NCI-H1417 treated with DMSO at 0.1 percent for 48 hours (cell line): ENCODE data around the gene ETAA1.

Experiments used
- DNase-seq: peaks from one replicate; lab custom pipeline; 2025; lab: John Stamatoyannopoulos, UW

Gene ETAA1

DNA sequence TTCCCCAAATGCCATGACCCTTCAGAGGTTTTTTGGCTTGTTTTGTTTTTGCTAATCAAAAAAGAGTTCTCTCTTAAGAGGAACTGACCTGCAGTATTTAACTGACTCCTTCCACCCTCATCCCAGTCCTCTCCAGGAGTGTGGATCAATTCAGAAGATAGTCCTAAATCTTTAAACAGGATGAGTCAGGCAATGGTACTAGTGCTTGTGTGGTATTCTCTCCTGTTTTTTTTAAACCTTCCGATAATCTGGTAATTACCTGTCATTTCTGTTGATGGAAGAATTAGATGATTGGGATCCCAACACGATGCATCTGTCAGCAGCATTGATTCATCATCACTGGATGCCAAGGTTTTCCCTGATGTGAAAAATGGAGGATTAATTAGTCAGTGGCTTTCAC lies 41.2 kb downstream of the ETAA1 start:
- DNase-seq: no peak

- no peak for DNase-seq
Observed at GRCh38 chr2:67445652-67446268, 48.6 kb downstream of the ETAA1 start.

DNA sequence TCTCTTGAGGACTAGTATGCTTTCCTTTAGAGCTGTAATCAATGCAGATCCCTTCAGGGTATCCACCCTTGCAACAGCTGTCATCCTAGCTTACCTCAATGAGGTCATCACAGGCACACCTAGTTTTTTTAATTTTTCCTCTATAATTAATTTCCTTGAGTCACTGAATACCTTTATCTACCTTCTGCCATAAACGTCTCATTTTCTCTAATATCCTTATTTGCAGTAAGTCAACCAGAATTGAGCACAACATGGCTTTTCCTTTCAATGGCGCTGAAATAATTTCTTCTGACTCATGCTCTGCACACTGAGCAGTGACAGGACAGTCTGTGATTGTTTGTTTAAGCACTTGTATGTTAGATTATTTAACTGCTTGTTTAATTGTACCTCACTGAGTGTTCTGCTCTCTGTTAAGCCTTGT lies 49.4 kb downstream of the ETAA1 start:
- DNase-seq: peak; percentile 98

- no peak for DNase-seq
Observed at GRCh38 chr2:67448648-67449047, 51.5 kb downstream of the ETAA1 start.

DNA sequence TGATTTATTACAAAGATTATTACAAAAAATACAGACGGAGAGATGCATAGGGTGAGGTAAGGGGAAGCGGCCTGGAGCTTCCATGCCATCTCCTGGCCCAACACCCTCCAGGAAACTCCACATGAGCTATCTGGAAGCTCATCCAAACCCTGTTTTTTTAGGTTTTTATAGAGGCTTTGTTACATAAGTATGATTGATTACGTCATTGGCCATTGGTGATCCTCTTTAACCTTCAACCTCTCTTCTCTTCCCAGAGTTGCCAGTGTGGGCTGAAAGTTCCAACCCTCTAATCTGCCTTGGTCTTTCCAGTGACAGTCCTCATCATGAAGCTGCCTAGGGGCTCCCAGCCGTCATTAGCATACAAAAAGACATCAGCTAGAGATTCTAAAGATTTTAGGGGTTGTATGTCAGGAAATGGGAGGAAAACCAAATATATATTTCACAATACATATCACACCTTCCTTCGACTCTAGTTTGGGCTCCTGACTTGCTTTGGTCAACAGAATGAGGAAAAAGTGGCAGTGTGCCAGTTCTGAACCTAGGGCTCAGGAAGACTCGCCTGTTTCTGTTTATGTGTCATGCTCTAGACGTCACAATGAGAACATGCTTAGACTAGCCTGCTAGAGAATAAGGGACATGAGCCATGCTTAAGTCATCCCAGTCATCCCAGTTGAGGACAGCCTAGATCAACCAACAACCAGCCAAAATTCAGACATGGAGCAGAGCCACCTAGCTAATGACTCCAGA lies 54.1 kb downstream of the ETAA1 start:
- DNase-seq: no peak

- no peak for DNase-seq
Observed at GRCh38 chr2:67453310-67453709, 56.2 kb downstream of the ETAA1 start.

DNA sequence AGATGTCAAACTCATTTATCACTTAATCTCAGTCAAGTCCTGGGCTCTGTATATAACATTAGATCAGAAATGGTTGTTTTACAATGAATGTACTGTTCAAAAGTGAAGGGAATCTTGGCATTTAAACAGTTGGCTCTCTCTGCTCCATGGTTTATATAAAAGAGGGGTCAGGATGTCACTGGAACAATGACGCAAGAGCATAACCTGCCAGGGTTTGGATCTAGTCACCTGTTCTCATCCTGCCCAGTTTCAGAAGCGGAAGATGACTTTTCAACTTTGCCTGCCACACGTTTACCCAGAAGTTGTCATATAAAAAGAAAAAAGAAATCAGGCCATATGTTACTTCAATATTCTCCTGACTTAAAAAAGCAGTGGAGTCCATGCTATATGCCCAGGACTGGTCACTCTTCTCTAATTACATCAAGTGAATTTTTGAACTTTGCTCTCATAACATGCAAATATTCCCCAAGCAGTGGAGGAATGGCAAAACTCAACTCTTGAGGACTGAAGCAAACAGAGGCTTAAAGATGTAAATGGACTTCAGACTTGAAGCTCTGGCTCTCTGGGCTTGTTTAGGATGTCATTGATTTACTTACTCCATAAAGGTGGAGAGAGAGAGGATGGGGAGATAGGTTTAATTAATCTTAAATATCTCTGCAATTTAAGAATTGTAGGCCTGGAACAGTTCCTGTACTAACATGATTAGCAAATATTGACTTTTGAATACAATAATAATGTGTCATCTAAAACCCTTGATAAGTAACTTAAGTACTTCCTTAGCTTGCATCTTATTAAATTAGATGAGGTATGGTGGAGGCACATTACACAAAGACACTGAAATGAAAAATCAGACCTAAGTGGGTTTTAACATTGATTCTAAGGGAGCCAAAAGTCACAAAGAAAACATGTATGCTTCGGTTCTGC lies 58.3 kb downstream of the ETAA1 start:
- no peak for DNase-seq

- no peak for DNase-seq
Observed at GRCh38 chr2:67456428-67456827, 59.3 kb downstream of the ETAA1 start.

- DNase-seq: no peak
Observed at GRCh38 chr2:67457699-67458098, 60.6 kb downstream of the ETAA1 start.

DNA sequence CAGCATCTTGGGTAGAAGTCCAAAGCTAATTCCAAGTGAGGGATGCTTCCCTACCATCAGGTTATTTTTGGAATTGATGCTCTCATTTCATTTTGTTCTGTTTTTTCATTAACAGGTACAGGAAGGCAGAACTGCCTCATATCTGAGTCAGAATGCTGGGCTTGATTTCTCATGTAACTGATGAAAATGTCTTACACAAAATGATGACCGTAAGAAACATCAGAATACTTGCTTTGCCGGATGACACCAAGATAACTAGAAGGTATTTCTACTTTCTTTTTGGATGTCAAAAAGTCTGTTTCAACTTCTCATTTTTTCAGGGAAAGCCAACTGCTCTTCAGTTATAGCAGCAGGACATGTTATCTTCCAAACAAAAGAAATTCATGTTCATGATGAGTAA lies 62.6 kb downstream of the ETAA1 start:
- no peak for DNase-seq
